ENCODE data around the gene ITGA3. TPM values are rescaled to one million over a fixed set of nuclear protein-coding genes. Genes with fewer than 3 reads are reported as not detected.
A peak's percentile ranks its signal among the peaks of the same experiment; 100 is the strongest.

Gene ITGA3
- polyA plus RNA-seq, 2 of the 4 experiments (the other 2 are of a cell fraction), result 141 to 268 TPM

DNA sequence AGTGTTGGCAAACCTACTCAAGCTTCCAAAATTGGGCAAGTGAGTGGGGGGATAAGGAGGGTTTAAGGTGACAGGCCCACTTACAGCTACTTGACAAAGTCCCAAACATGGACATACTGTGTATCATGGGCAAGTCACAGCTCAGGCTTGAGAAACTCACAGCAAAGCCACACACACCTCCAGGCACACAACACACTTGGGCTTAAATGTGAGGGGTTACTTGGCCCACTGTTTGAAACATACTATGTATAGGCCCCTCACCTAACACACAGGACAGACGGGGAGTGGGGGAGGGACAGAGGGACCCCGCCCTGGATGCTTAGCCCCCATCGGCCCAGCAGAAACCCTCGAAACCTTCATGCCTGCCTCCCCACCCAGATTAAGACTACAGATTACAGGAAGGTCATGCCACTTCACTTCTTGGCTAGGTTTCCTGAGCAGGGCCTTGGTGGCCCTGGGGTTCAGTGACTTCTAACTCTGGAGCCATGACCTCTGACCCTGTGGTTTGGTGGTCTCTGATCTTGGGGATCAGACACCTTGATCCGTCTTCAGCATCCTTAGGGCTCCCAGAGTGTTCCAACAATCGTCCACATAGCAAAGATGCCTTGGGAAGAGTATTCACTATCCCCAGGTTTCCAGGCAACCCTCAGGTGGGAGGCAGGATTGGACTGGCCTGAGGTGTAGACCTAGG lies 76.3 kb downstream of the ITGA3 start:
- Histone ChIP-seq H3K4me1 (peaks cover 61% of the 10 kb centered on the region), H3K4me3 (no peak overlapping the region), H3K27ac (peak overlapping the region; percentile 32 to 66; a peak in 3 of 6 replicates), H3K4me2 (peak overlapping the region; percentile 54; the same call in 2 of the 3 replicates), H3K9me3 (no peaks in the 10 kb centered on the region)
- 81% methylated on average over 6 of the region's 6 CpGs for WGBS (ENCODE audit: missing lambda C conversion rate)
- ChIA-PET POLR2A (interaction anchor here (0.6 kb wide), 1 partner anchor 20 kb away, joined by 3 read pairs; no protein-coding TSS in a partner anchor), CTCF (interaction anchor here (0.9 to 60.2 kb wide), 8 partner anchors 8 to 70 kb away, joined by 3 to 1356 read pairs (median 8); partner anchors contain the start of genes COL1A1 and PDK2)
- FAIRE-seq (no peak), DNase-seq (ENCODE audit: low read depth in 1 of 2, low spot score in 1 of 2) (no peak), ATAC-seq (peak in 1 of 2 experiments; percentile 5; a peak in 2 of 6 replicates)
- TF ChIP-seq TP53 (CRISPR knock-in tag; IDR thresholded peaks at IDR 0.05) (no peak), FOSB (CRISPR knock-in tag; IDR thresholded peaks at IDR 0.05) (no peak), RAD21 (conservative IDR thresholded peaks at IDR 0.05 in 1 of 2, IDR thresholded peaks at IDR 0.05 in 1 of 2) (no peak), HOXA7 (CRISPR knock-in tag; IDR thresholded peaks at IDR 0.05) (no peak), NPAS2 (CRISPR knock-in tag; IDR thresholded peaks at IDR 0.05; ENCODE audit: borderline replicate concordance) (no peak), KDM1A (IDR thresholded peaks at IDR 0.05; ENCODE audit: low read depth) (no peak), CBX8 (IDR thresholded peaks at IDR 0.05) (no peak), ZSCAN20 (CRISPR knock-in tag; IDR thresholded peaks at IDR 0.05) (no peak), ESRRA (IDR thresholded peaks at IDR 0.05; ENCODE audit: borderline replicate concordance, low read length) (no peak), RARB (CRISPR knock-in tag; IDR thresholded peaks at IDR 0.05) (no peak), MYC (IDR thresholded peaks at IDR 0.05; ENCODE audit: borderline replicate concordance, low read length) (no peak), ZFP36 (IDR thresholded peaks at IDR 0.05; ENCODE audit: borderline replicate concordance, partially characterized antibody) (no peak)
- TF ChIP-seq, protein P1, sequence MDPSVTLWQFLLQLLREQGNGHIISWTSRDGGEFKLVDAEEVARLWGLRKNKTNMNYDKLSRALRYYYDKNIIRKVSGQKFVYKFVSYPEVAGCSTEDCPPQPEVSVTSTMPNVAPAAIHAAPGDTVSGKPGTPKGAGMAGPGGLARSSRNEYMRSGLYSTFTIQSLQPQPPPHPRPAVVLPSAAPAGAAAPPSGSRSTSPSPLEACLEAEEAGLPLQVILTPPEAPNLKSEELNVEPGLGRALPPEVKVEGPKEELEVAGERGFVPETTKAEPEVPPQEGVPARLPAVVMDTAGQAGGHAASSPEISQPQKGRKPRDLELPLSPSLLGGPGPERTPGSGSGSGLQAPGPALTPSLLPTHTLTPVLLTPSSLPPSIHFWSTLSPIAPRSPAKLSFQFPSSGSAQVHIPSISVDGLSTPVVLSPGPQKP (IDR thresholded peaks at IDR 0.05; ENCODE audit: low read depth, low read length), result no peak

DNA sequence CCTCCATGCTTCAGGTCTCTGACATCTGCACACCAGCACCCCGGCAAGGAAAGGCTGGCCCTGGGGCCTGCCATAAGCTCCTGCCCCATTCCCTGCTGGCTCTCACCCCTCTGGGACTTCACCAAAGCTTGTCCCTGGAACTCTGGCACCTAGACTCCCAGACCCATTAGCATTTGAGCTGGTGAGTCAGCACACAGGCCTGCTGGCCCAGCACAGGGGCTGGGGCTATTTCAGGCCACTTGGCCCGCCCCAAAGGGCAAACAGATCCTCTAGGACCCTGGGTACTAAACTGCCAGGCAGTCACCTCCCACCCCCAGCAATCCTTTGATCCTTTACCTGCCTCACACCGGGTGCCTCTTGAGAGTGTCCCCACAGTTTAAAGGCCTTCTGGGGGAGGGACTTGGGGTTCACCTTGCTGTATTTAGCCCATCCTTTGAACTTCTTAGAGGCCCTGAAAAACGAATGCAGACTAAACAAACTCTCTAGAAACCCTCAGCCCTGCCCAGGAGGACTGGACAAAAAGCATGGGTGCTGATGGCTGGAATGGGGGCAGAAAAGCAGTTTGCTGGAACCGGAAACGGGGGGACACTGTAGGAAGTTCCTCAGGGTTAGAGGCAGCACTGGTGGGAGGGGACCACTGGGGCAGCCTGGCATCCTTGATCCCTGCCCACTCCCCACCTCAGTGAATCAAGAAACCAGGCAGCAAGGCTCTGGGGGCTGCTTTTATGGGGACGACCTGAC lies 77.3 kb downstream of the ITGA3 start:
- TF ChIP-seq ZNF302 (CRISPR knock-in tag; IDR thresholded peaks at IDR 0.05), result no peak
- TF ChIP-seq CBX2 (IDR thresholded peaks at IDR 0.05; ENCODE audit: borderline replicate concordance, low read depth), result no peak
- no peak for TF ChIP-seq FOSL2 (IDR thresholded peaks at IDR 0.05)
- peak; percentile 46; the same call in 1 of the 2 replicates for TF ChIP-seq FOSL2 (CRISPR knock-in tag; IDR thresholded peaks at IDR 0.05)
- 0 out of 2 replicates have a peak, but pooled peaks have one; percentile 5 for TF ChIP-seq PBX3 (IDR thresholded peaks at IDR 0.05)
- TF ChIP-seq RFX5 (IDR thresholded peaks at IDR 0.05), result no peak
- TF ChIP-seq JUN (IDR thresholded peaks at IDR 0.05), result no peak; a peak in 1 of 5 replicates
- peak; percentile 24 for TF ChIP-seq MAFK (IDR thresholded peaks at IDR 0.05; ENCODE audit: partially characterized antibody)
- TF ChIP-seq NFE2L2 (conservative IDR thresholded peaks at IDR 0.05; ENCODE audit: low read length), result no peak
- TF ChIP-seq RCOR1 (IDR thresholded peaks at IDR 0.05; ENCODE audit: low read depth, low read length), result no peak
- TF ChIP-seq TP53 (CRISPR knock-in tag; IDR thresholded peaks at IDR 0.05), result no peak
- Histone ChIP-seq H3K27ac (peak overlapping the region; percentile 32 to 66; a peak in 5 of 6 replicates), H3K4me3 (no peak overlapping the region), H3K4me2 (peak overlapping the region; percentile 54), H3K4me1 (peaks cover 61% of the 10 kb centered on the region), H3K9me3 (no peaks in the 10 kb centered on the region)
- ATAC-seq, result peak; percentile 21 to 59
- peak in 1 of 2 experiments; percentile 67 for DNase-seq (ENCODE audit: low read depth in 1 of 2, low spot score in 1 of 2)
- CTCF ChIA-PET, result interaction anchor here (0.9 to 60.2 kb wide), 7 partner anchors 28 to 165 kb away, joined by 3 to 1356 read pairs (median 5); partner anchors contain the start of genes COL1A1 and PDK2
- peak; percentile 51 for FAIRE-seq
- POLR2A ChIA-PET, result no interaction called here
- 52% methylated on average over 7 of the region's 7 CpGs for WGBS (ENCODE audit: missing lambda C conversion rate)

Measured in A549 (cell line).